RWPE1 (cell line): ENCODE measurements around the gene ADAM12.

ENCODE experiments used
- CTCF ChIA-PET: fragments of 350-600 bp; sonication (Branson Sonifier 250); formaldehyde crosslinking; extraction: SDS; loops from one replicate; lab custom pipeline; 2021; lab: Yijun Ruan, JAX
- POLR2A ChIA-PET: fragments of 400-600 bp; formaldehyde crosslinking; extraction: SDS; loops from one replicate; lab custom pipeline; 2020; ENCODE audit warnings: antibody characterized with exemption; ENCODE audit not compliant: low non-redundant PET; lab: Yijun Ruan, JAX
- DNase-seq: peaks from one replicate; pipeline ENCODE4 v3.0.0; 2012; ENCODE audit warnings: low spot score
- H3K27ac ChIP-seq: fragments of 450-650 bp; 2 replicates; pipeline ENCODE4 v1.5.1; 2017
- CTCF ChIP-seq: fragments of 450-650 bp; conservative IDR thresholded peaks from 2 replicates; pipeline ENCODE4 v1.5.1; 2017; ENCODE audit warnings: low read depth, mild to moderate bottlenecking

Gene ADAM12

GRCh38 chr10:126259760-126260479 is 128.4 kb downstream of the ADAM12 start:
- DNase-seq, result no peak
- no peak for TF ChIP-seq CTCF
- CTCF ChIA-PET, result interaction anchor here (1.2 kb wide), 1 partner anchor 20 kb away, joined by 3 read pairs; no protein-coding TSS in a partner anchor
- H3K27ac ChIP-seq, result no peak overlapping the region
- POLR2A ChIA-PET, result no interaction called here

- no peak for DNase-seq
- no peak for TF ChIP-seq CTCF
- ChIA-PET CTCF (no interaction called here), POLR2A (no interaction called here)
- no peak overlapping the region for H3K27ac ChIP-seq
Observed at GRCh38 chr10:126256864-126257263, 131.4 kb downstream of the ADAM12 start.

- POLR2A ChIA-PET, result no interaction called here
- no peak overlapping the region for H3K27ac ChIP-seq
- CTCF ChIA-PET, result interaction anchor here (0.8 kb wide), 1 partner anchor 252 kb away, joined by 4 read pairs; no protein-coding TSS in a partner anchor
- DNase-seq, result no peak
- TF ChIP-seq CTCF, result no peak
Observed at GRCh38 chr10:126255313-126255712, 133.0 kb downstream of the ADAM12 start.

- ChIA-PET POLR2A (no interaction called here), CTCF (interaction anchor here (0.5 to 1.4 kb wide), 5 partner anchors 14 to 462 kb away, joined by 3 to 6 read pairs (median 4); no protein-coding TSS in a partner anchor)
- H3K27ac ChIP-seq, result peak overlapping the region; percentile 77
- TF ChIP-seq CTCF, result no peak
- DNase-seq, result peak; percentile 43
Observed at GRCh38 chr10:126253611-126253998, 134.7 kb downstream of the ADAM12 start.

GRCh38 chr10:126252884-126253610 is 135.2 kb downstream of the ADAM12 start:
- peak; percentile 59 for DNase-seq
- peak overlapping the region; percentile 77 for H3K27ac ChIP-seq
- ChIA-PET POLR2A (no interaction called here), CTCF (interaction anchor here (0.5 to 1.4 kb wide), 5 partner anchors 15 to 461 kb away, joined by 3 to 6 read pairs (median 4); no protein-coding TSS in a partner anchor)
- TF ChIP-seq CTCF, result no peak

- ChIA-PET CTCF (no interaction called here), POLR2A (no interaction called here)
- DNase-seq, result no peak
- no peak for TF ChIP-seq CTCF
- no peak overlapping the region for H3K27ac ChIP-seq
Observed at GRCh38 chr10:126251778-126252407, 136.4 kb downstream of the ADAM12 start.
